ENCODE results near the gene MRPS35. TPM values are rescaled to one million over a fixed set of nuclear protein-coding genes. Genes with fewer than 3 reads are reported as not detected.

The MRPS35 gene
- total and polyA plus RNA-seq, 2 donors from 2014 or later, result 40.1 to 97.8 TPM

DNA sequence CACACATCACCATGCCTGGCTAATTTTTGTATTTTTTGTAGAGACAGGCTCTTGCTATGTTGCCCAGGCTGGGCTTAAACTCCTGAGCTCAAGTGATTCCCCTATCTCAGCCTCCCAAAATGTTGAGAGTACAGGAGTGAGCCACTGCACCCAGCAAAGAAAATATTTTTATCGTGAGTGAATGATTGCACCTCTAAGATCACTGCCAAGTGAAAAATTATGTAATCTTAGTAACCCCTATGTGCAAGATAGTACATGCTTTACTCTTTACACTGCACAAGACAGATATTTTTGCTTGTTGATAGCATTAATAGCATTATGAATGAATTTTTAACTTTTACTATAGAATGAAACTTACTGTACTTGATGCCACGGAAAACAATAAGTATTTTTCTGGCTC, 3.4 kb upstream of the MRPS35 start:
- no peak overlapping the region for H3K4me3 ChIP-seq (ENCODE audit: low read length in 3 of 3)
- FAIRE-seq, result no peak
- TF ChIP-seq, protein P1, sequence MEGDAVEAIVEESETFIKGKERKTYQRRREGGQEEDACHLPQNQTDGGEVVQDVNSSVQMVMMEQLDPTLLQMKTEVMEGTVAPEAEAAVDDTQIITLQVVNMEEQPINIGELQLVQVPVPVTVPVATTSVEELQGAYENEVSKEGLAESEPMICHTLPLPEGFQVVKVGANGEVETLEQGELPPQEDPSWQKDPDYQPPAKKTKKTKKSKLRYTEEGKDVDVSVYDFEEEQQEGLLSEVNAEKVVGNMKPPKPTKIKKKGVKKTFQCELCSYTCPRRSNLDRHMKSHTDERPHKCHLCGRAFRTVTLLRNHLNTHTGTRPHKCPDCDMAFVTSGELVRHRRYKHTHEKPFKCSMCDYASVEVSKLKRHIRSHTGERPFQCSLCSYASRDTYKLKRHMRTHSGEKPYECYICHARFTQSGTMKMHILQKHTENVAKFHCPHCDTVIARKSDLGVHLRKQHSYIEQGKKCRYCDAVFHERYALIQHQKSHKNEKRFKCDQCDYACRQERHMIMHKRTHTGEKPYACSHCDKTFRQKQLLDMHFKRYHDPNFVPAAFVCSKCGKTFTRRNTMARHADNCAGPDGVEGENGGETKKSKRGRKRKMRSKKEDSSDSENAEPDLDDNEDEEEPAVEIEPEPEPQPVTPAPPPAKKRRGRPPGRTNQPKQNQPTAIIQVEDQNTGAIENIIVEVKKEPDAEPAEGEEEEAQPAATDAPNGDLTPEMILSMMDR (IDR thresholded peaks at IDR 0.05; ENCODE audit: borderline replicate concordance, extremely low read depth, insufficient read depth), result no peak
- H3K27me3 ChIP-seq (ENCODE audit: control insufficient read depth, insufficient read depth, low read length), result no peaks in the 10 kb centered on the region
- no peaks in the 10 kb centered on the region for H3K36me3 ChIP-seq (ENCODE audit: control insufficient read depth in 2 of 3, insufficient read depth in 3 of 3, low read length in 3 of 3)
- no peak for DNase-seq
- no peak overlapping the region for H3K27ac ChIP-seq (ENCODE audit: low read depth in 2 of 2, low read length in 2 of 2)
- intact Hi-C loops (cut with DNase I), result no loop called here
- peaks cover 0 to 4% (median 4%) of the 10 kb centered on the region in 3 donors for H3K4me1 ChIP-seq (ENCODE audit: control insufficient read depth in 2 of 3, insufficient read depth in 2 of 3, low read depth in 1 of 3, low read length in 3 of 3)
- H3K9ac ChIP-seq (ENCODE audit: low read length in 3 of 3), result no peak overlapping the region
- H3K9me3 ChIP-seq (ENCODE audit: control insufficient read depth in 2 of 3, insufficient read depth in 1 of 3, low read length in 3 of 3), result no peaks in the 10 kb centered on the region

DNA sequence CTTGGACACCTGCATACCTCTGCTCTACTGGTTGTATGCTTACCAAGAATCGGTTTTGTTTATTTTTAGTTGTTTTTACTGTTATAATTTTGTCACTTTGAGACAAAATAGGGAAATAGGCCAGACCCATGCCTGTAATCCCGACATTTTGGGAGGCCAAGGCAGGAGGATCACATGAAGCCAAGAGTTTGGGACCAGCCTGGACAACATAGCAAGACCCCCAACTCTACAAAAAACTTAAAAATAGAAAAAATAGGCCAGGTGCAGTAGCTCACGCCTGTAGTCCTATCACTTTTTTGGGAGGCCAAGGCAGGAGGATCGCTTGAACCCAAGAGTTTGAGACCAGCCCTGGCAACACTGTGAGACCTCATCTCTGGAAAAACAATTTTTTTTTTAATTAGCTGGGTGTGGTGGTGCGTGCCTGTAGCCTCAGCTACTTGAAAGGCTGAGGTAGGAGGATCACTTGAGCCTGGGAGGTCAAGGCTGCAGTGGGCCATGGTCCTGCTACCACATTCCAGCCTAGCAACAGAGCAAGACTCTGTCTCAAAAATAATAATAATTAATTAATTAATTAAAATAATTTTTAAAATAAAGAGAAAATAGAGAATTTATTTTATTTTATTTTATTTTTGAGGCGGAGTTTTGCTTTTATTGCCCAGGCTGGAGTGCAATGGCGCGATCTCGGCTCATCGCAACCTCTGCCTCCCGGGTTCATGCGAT, 1.3 kb upstream of the MRPS35 start:
- no peaks in the 10 kb centered on the region for H3K9me3 ChIP-seq (ENCODE audit: control insufficient read depth in 2 of 3, insufficient read depth in 1 of 3, low read length in 3 of 3)
- peaks cover 0 to 4% (median 4%) of the 10 kb centered on the region in 3 donors for H3K4me1 ChIP-seq (ENCODE audit: control insufficient read depth in 2 of 3, insufficient read depth in 2 of 3, low read depth in 1 of 3, low read length in 3 of 3)
- FAIRE-seq (no peak), DNase-seq (peak in 1 of 5 donors; percentile 9)
- H3K9ac ChIP-seq (ENCODE audit: low read length in 3 of 3), result peak overlapping the region in 1 of 3 donors; percentile 80
- H3K27ac ChIP-seq (ENCODE audit: low read depth in 2 of 2, low read length in 2 of 2), result no peak overlapping the region
- TF ChIP-seq, protein P1 (IDR thresholded peaks at IDR 0.05; ENCODE audit: borderline replicate concordance, extremely low read depth, insufficient read depth), result no peak
- intact Hi-C loops (cut with DNase I), result no loop called here
- H3K27me3 ChIP-seq (ENCODE audit: control insufficient read depth, insufficient read depth, low read length), result no peaks in the 10 kb centered on the region
- peak overlapping the region in 2 of 3 donors; percentile 89 to 97 for H3K4me3 ChIP-seq (ENCODE audit: low read length in 3 of 3)
- no peaks in the 10 kb centered on the region for H3K36me3 ChIP-seq (ENCODE audit: control insufficient read depth in 2 of 3, insufficient read depth in 3 of 3, low read length in 3 of 3)

DNA sequence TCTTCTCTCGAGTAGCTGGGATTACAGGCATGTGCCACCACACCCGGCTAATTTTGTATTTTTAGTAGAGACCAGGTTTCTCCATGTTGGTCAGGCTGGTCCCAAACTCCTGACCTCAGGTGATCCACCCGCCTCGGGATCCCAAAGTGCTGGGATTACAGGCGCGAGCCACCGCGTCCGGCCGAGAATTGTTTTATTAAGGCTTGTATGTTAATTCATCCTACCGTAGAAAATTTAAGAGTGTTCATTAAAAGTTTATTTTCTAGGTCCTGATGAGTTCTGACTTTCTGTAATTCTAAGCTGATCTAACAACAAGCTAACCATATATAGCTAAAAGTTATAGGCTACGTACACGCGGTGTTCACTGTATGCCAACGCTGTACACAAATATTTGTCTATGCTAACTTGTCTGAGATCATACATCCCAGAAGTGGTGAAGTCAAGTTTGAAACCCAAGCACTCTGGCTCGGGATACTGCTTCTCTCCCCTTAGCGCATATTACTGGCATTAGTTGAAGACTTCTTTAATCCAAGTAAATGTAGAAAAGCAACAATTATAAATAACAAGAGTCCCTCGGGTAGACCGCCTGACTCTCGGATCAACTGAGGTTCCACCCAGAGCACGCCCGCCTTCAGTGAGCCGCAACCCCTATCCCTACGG, 570 bp upstream of the MRPS35 start:
- TF ChIP-seq, protein P1 (IDR thresholded peaks at IDR 0.05; ENCODE audit: borderline replicate concordance, extremely low read depth, insufficient read depth), result no peak
- no peaks in the 10 kb centered on the region for H3K36me3 ChIP-seq (ENCODE audit: control insufficient read depth in 2 of 3, insufficient read depth in 3 of 3, low read length in 3 of 3)
- H3K4me1 ChIP-seq (ENCODE audit: control insufficient read depth in 2 of 3, insufficient read depth in 2 of 3, low read depth in 1 of 3, low read length in 3 of 3), result peaks cover 0 to 4% (median 4%) of the 10 kb centered on the region in 3 donors
- peak overlapping the region; percentile 13 to 86 (median 80) for H3K9ac ChIP-seq (ENCODE audit: low read length in 3 of 3)
- DNase-seq (peak in 1 of 5 donors; percentile 69), FAIRE-seq (no peak)
- intact Hi-C loops (cut with DNase I), result no loop called here
- peak overlapping the region; percentile 26 to 76 for H3K27ac ChIP-seq (ENCODE audit: low read depth in 2 of 2, low read length in 2 of 2)
- H3K4me3 ChIP-seq (ENCODE audit: low read length in 3 of 3), result peak overlapping the region; percentile 89 to 97 (median 93)
- H3K27me3 ChIP-seq (ENCODE audit: control insufficient read depth, insufficient read depth, low read length), result no peaks in the 10 kb centered on the region
- H3K9me3 ChIP-seq (ENCODE audit: control insufficient read depth in 2 of 3, insufficient read depth in 1 of 3, low read length in 3 of 3), result no peaks in the 10 kb centered on the region

Measured in kidney (tissue), 14 donors.